Activated T-cell treated with anti-CD3 and anti-CD28 coated beads for 24 hours (primary cell): ENCODE results near the gene ACBD5.
"Not testable (repeated sequence)": the region's sequence is repeated elsewhere in the genome, so short reads cannot be mapped to it uniquely, and the experiment has no call there.

Experiments used
- DNase-seq: peaks from one replicate; pipeline ENCODE4 v3.0.0-alpha.2; 2020; ENCODE audit warnings: low read depth

Gene ACBD5

GRCh38 chr10:27241010-27241651, 534 bp upstream of the ACBD5 start:
- no peak for DNase-seq

GRCh38 chr10:27237531-27237930, 3.1 kb downstream of the ACBD5 start:
- not testable (repeated sequence) for DNase-seq

- DNase-seq = not testable (repeated sequence)
Measured at GRCh38 chr10:27236589-27237128, 3.9 kb downstream of the ACBD5 start.

GRCh38 chr10:27235706-27236105, 4.9 kb downstream of the ACBD5 start:
- no peak for DNase-seq

- DNase-seq = no peak
Measured at GRCh38 chr10:27230022-27230421, 10.6 kb downstream of the ACBD5 start.

- DNase-seq = no peak
Measured at GRCh38 chr10:27225642-27226257, 14.8 kb downstream of the ACBD5 start.

GRCh38 chr10:27225011-27225590, 15.5 kb downstream of the ACBD5 start:
- DNase-seq = no peak

- peak; percentile 27 for DNase-seq
Measured at GRCh38 chr10:27223964-27224363, 16.6 kb downstream of the ACBD5 start.

GRCh38 chr10:27207350-27207749, 33.2 kb downstream of the ACBD5 start:
- DNase-seq = no peak

- DNase-seq = no peak
Measured at GRCh38 chr10:27203806-27204205, 36.8 kb downstream of the ACBD5 start.

GRCh38 chr10:27197980-27198620, 42.5 kb downstream of the ACBD5 start:
- no peak for DNase-seq

- no peak for DNase-seq
Measured at GRCh38 chr10:27192284-27192683, 48.3 kb downstream of the ACBD5 start.

GRCh38 chr10:27190508-27190907, 50.1 kb downstream of the ACBD5 start:
- DNase-seq = no peak

- no peak for DNase-seq
Measured at GRCh38 chr10:27188897-27189296, 51.7 kb downstream of the ACBD5 start.

GRCh38 chr10:27188259-27188658, 52.3 kb downstream of the ACBD5 start:
- DNase-seq = no peak

GRCh38 chr10:27169849-27170248, 70.7 kb downstream of the ACBD5 start:
- DNase-seq = no peak

GRCh38 chr10:27158421-27158820, 82.2 kb downstream of the ACBD5 start:
- DNase-seq = no peak

- DNase-seq = no peak
Measured at GRCh38 chr10:27157150-27157549, 83.4 kb downstream of the ACBD5 start.

- DNase-seq = not testable (repeated sequence)
Measured at GRCh38 chr10:27156566-27156965, 84.0 kb downstream of the ACBD5 start.

GRCh38 chr10:27155066-27155754, 85.4 kb downstream of the ACBD5 start, which contains the start of gene MASTL:
MASTL (plus strand) TSS chr10:27155352; CDS start chr10:27155427, 75 bp downstream.
- DNase-seq = peak; percentile 89

- no peak for DNase-seq
Measured at GRCh38 chr10:27153845-27154193, 86.8 kb downstream of the ACBD5 start.

- no peak for DNase-seq
Measured at GRCh38 chr10:27153329-27153728, 87.3 kb downstream of the ACBD5 start.
